ENCODE measurements around the gene MAP7.

MAP7 gene

DNA sequence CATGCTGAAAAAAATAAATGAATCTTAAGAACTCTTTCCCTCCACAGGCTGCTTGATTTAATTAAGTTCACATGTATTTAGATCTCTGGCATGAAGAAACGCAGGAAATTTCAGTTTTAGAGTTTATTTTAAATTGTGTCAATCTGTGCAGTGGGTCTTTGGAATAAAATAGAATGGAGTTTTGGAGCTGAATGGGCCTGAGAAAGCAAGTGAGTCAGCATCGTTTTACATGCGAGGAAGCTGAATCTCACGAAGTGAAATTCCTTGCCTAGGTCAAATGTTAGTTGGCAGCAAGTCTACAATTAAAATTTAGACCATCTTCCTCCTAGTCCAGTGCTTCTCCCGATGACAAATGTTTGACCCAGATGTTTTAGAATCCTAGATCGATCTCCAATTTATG is 22.4 kb downstream of the MAP7 start:
- no peak for DNase-seq

DNA sequence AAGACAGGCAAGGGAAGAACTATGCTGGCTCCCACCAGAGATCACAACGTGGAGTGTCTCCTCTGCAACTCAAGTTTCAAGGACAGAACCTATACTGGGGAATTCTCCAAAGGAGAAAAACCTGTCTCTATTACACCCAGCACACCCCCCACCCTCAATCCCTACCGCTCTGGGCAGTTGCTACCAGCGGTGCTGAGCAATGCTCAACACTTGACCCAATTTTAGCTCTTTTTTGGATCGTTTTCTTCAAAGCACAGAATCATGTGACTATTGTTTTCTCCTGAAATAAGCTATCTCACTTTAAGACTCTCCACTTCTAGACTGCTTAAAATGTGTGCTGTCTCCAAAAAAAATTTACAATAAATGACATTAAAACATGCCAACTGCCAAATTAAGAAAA is 23.3 kb downstream of the MAP7 start:
- DNase-seq, result no peak

DNA sequence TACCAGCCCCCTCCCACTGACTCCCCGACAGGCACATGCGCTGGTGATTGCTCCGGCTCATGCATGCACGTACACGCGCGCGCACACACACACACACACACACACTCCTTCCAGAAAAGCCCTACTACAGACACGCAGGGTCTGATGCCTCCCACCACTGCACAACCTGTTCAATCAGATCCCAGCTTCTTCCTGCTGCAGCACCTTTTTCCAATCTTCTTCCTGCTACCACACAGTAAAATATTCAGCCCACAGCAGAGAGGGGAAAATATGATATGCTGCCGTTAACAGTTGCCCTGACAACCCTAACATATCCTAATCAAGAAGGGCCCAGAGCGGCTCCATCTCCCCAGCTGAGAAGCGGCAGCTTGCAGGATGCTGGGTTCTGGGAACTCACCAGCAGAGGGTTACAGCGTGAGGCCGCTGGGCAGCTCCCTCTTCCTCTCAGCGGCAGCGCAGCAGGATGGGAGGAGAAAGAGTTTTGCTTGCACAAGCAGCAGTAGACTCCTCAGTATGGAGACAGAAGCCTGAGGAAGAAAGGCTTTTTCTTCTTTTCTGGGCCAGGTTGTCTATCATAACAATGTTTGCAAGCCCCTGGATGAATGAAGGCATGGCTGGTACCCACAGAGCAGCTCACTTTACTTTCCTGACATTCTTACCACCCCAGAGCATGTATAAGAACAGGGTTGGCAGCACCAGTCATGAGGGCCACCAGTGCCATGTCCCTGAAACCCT is 23.9 kb downstream of the MAP7 start:
- no peak for DNase-seq

GRCh38 chr6:136525586-136526195 is 24.5 kb downstream of the MAP7 start:
- no peak for DNase-seq

DNA sequence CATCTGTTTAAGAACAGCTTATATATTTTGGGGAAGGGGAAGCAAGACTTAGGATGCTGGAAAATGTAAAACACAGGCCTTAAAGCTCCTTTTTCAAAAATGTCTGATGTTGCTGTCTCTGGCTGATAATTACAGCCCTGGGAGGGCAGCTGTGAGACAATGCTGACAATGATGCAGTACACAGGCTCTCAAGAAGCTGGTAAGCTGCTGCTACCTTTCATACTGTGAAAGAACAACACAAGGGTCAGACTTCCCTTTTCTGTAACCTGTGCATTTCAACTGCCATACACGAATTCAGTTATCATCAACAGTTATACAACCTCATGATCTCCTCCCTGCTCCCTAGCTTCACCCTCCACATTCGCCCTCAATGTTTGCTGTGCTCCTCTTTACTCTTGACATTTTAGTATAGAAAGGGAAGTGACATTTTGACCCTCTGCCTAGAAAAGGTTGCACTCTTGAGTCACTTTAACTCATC is 25.2 kb downstream of the MAP7 start:
- DNase-seq, result no peak

GRCh38 chr6:136524339-136524935 is 25.8 kb downstream of the MAP7 start:
- DNase-seq, result no peak

DNA sequence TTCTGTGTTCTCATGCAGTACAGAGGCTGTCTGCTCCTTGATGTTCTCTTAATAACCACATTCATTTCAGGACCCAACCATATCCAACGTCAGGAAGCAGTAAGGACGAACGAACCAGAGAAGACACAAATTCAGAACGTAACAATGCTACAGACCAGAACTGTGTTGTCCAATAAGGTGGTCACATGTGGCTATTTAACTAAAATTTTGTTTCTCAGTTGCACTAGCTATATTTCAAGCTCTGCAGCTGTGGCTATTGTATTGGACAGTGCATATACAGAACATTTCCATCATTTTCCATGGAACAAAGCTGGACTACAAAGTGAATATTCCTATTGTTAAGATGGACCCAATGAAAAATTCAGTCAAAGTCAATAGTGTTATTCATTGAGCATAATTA is 27.0 kb downstream of the MAP7 start:
- DNase-seq, result no peak

GRCh38 chr6:136522636-136523035 is 27.6 kb downstream of the MAP7 start:
- DNase-seq, result no peak

DNA sequence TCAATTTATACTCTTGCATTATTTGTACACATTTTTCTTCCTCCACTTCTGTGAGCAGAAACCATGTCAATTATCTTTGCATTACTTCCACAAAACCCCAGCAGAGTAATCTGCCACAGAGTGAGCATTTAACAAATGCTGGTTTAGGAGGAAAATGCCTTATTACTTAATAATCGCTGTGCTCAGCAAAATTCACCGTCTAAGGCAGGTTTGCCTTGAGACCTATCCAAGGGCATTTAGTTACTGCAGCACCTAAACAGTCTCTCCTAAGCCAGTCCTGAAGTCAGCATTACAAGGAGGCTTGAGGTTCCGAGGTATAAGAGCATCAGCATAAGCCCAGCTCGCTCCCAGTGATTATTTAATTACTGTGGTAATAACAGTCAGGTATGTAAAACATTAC is 28.3 kb downstream of the MAP7 start:
- DNase-seq, result no peak

GRCh38 chr6:136521427-136521826 is 28.8 kb downstream of the MAP7 start:
- no peak for DNase-seq

GRCh38 chr6:136520517-136520916 is 29.7 kb downstream of the MAP7 start:
- no peak for DNase-seq

- no peak for DNase-seq
These were observed 32.6 kb downstream of the MAP7 start for GRCh38 chr6:136517582-136517981.

GRCh38 chr6:136517002-136517401 is 33.2 kb downstream of the MAP7 start:
- DNase-seq, result no peak

DNA sequence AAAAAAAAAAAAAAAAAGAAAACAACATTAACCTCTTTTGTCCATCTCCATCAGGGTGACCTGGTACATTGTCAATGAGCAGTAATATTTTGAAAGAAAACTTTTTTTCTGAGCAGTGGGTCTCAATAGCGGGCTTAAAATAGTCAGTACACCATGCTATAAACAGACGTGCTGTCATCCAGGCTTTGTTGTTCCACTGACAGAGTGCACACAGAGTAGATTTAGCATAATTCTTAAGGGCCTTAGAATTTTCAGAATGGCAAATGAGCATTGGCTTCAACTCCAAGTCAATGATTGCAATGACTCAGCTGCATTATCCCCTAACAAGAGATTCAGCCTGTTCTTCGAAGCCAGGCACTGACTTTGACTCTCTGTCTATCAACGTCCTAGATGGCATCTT is 35.6 kb downstream of the MAP7 start:
- no peak for DNase-seq

DNA sequence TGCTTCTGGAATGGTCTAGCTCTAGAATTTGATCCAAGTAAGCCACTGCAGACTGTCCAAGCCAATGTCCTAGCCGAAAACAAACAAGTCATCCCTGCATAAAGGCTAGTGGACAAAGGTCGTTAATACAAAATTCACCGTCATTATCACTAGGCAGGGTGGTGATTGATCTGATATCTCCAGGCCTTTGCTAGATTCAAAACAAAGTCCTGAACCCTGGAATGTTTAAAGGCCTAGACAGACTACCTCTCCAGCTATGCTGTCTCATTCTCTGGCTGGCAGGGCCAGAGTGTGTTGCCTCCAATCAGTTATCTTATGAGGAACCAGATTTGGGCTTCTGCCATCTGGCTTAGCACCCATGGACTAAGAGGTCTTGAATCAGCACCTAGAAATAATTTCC is 38.3 kb downstream of the MAP7 start:
- no peak for DNase-seq

DNA sequence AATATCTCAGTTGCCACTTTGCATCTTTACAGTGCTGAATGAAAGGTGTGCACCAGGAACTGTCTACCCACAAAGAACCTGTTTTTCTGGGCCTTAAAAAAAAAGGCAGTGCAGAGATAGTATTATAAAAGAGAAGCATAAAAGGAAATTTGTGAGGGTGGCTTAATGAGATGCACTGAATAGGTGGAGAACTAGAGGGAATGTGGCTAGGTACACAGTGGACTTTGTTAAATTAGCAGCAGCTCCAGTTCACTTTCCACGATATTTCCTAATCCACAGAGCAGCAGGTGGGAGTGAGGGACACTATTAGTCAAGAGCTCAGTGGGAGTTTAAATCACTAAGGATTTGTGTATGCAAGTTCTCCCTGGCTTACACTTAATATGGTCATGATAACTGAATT is 38.8 kb downstream of the MAP7 start:
- DNase-seq, result no peak

GRCh38 chr6:136510782-136511181 is 39.4 kb downstream of the MAP7 start:
- no peak for DNase-seq

GRCh38 chr6:136510299-136510698 is 39.9 kb downstream of the MAP7 start:
- DNase-seq, result no peak

- DNase-seq, result no peak
These were observed 41.4 kb downstream of the MAP7 start for GRCh38 chr6:136508725-136509392.

DNA sequence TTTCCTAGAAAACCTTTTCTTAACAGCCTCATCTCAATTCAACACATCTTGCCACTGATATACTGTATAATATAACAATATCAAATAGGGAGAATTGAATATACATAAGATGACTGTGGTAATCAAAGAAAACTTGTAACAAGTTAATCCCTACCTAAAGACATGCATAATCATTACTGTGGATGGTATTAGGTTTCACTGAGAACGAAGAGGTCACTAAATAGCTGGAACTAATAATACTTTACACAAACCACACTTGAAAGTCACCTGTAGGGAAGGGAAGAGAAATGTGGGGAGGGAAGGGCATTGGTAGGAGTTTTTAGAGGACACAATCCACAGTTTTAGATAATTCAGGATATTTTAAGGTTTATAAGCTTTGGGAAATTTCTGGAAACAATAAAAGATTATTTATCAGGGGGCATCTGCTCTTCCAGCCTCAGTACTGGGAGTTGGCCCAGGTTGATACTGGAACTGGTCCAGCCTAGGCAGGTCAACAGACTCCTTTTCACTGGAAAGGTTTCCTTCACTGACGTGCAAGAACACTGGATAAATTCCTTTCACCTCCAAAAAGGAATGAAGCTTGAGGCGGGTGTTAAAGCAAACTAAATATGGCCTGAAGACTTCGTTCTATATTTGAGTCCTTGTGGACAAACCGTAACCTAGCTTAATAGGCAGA is 44.0 kb downstream of the MAP7 start:
- DNase-seq, result no peak

- DNase-seq, result no peak
These were observed 46.8 kb downstream of the MAP7 start for GRCh38 chr6:136503303-136504029.

- DNase-seq, result no peak
These were observed 47.4 kb downstream of the MAP7 start for GRCh38 chr6:136502786-136503185.

- no peak for DNase-seq
These were observed 48.7 kb downstream of the MAP7 start for GRCh38 chr6:136501514-136501913.
